PFSK-1 (cell line): ENCODE data around the gene DNAH1.

ENCODE experiments used
- FOXP2 ChIP-seq: optimal IDR thresholded peaks from 2 replicates; pipeline ENCODE3; 2011; ENCODE audit warnings: borderline replicate concordance, control low read depth, inconsistent platforms; ENCODE audit not compliant: insufficient read depth; ENCODE audit errors: extremely low read length, extremely low read depth
- POLR2AphosphoS5 ChIP-seq: IDR thresholded peaks from 2 replicates; pipeline ENCODE4 v1.6.1; 2012; ENCODE audit warnings: low read depth, mild to moderate bottlenecking, control low read depth, low read length, moderate library complexity
- SIN3A ChIP-seq: IDR thresholded peaks from 2 replicates; pipeline ENCODE4 v1.6.1; 2012; ENCODE audit warnings: mild to moderate bottlenecking, low read length, moderate library complexity, borderline replicate concordance; ENCODE audit not compliant: insufficient read depth
- TAF1 ChIP-seq: IDR thresholded peaks from 2 replicates; pipeline ENCODE4 v1.6.1; 2012; ENCODE audit warnings: low read length, control low read depth, borderline replicate concordance; ENCODE audit not compliant: insufficient read depth
- TF ChIP-seq, protein P1 (sequence below), 2 experiments: IDR thresholded peaks; 2 replicates each; pipeline versions ENCODE4 v1.6.1 to v1.8.0; 2011 to 2012; ENCODE audit warnings: low read depth in 2 of 2, low read length in 2 of 2, control low read depth in 1 of 2, inconsistent platforms in 1 of 2, mild to moderate bottlenecking in 1 of 2, moderate library complexity in 1 of 2; ENCODE audit not compliant: insufficient read depth in 1 of 2

The DNAH1 gene

DNA sequence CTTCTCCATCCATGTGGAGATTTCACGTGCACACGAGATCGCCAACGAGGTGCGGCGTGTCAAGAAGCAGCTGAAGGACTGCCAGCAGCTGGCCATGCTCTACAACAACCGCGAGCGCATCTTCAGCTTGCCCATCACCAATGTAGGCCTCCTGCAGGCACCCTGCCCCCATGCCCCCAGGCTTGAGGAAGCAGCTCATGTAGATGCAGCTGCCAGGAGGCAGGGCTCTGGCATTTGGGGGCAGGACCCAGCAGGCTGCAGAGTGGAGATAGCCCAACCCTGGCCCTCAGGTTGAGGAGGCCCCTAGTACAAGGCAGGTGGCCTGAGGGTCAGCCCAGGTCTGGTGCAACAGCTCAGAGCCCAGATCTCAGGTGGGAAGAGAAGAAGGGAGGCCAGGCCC, 36.4 kb downstream of the DNAH1 start:
- TF ChIP-seq SIN3A (no peak), POLR2AphosphoS5 (no peak), TAF1 (no peak), FOXP2 (no peak)
- TF ChIP-seq, protein P1, sequence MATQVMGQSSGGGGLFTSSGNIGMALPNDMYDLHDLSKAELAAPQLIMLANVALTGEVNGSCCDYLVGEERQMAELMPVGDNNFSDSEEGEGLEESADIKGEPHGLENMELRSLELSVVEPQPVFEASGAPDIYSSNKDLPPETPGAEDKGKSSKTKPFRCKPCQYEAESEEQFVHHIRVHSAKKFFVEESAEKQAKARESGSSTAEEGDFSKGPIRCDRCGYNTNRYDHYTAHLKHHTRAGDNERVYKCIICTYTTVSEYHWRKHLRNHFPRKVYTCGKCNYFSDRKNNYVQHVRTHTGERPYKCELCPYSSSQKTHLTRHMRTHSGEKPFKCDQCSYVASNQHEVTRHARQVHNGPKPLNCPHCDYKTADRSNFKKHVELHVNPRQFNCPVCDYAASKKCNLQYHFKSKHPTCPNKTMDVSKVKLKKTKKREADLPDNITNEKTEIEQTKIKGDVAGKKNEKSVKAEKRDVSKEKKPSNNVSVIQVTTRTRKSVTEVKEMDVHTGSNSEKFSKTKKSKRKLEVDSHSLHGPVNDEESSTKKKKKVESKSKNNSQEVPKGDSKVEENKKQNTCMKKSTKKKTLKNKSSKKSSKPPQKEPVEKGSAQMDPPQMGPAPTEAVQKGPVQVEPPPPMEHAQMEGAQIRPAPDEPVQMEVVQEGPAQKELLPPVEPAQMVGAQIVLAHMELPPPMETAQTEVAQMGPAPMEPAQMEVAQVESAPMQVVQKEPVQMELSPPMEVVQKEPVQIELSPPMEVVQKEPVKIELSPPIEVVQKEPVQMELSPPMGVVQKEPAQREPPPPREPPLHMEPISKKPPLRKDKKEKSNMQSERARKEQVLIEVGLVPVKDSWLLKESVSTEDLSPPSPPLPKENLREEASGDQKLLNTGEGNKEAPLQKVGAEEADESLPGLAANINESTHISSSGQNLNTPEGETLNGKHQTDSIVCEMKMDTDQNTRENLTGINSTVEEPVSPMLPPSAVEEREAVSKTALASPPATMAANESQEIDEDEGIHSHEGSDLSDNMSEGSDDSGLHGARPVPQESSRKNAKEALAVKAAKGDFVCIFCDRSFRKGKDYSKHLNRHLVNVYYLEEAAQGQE (IDR thresholded peaks at IDR 0.05; ENCODE audit: insufficient read depth in 1 of 2, low read depth in 2 of 2, low read length in 2 of 2) = no peak

DNA sequence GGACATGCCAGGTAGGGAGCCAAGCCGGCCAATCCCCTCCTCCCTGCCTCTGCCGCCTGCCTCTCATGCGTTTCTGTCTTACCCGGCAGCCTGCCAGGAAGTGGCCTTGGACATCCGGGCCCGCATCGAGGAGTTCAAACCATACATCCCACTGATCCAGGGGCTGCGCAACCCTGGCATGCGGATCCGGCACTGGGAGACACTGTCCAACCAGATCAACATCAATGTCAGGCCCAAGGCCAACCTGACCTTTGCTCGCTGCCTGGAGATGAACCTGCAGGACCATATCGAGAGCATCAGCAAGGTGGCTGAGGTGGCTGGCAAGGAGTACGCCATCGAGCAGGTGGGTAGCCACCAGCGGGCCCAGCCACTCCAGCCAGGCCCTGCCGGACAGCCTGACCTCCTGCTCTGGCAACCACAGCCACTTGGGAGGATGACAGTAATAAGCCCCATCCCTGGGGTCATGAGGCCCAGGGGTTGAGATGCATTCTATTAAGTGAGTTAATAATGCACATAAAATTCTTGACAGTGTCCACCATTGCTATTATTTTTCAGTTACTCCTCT, 37.3 kb downstream of the DNAH1 start:
- TF ChIP-seq FOXP2 (no peak), TAF1 (no peak), SIN3A (no peak), POLR2AphosphoS5 (no peak)
- TF ChIP-seq, protein P1 (IDR thresholded peaks at IDR 0.05; ENCODE audit: insufficient read depth in 1 of 2, low read depth in 2 of 2, low read length in 2 of 2) = no peak

DNA sequence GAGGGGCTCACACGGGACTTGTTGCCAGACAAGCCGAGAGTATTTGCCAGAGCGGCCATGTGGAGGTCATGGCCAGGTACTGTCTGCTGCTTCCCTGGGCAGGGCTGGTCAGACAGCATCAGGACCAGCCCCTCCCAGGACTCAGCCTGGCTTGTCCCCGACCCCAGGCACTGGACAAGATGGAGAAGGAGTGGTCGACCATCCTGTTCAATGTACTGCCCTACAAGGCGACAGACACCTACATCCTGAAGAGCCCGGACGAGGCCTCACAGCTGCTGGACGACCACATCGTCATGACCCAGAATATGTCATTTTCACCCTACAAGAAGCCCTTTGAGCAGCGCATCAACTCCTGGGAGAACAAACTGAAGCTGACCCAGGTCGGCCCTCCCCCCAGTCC, 38.6 kb downstream of the DNAH1 start:
- no peak for TF ChIP-seq SIN3A
- TF ChIP-seq, protein P1 (IDR thresholded peaks at IDR 0.05; ENCODE audit: insufficient read depth in 1 of 2, low read depth in 2 of 2, low read length in 2 of 2) = no peak
- TF ChIP-seq POLR2AphosphoS5 = no peak
- TF ChIP-seq TAF1 = no peak
- no peak for TF ChIP-seq FOXP2

DNA sequence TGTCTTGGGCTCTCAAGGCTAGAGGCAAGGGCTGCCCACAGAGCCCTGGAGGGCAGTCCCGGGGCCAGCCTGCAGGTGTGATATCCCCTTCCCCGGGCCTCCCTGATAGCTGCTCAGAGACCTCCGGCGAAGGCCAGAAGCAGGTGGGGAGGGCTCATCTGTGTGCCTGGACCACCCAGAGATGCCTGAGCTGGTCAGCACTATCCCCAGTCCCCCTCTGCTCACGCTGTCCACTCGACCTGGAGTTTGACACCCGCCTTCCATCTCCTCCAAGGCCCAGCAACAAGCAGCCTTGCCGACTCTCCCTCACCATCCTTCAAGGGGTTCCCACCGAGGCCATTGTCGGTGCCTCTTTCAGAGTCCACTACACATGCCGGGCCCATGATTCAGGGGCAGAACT, 39.4 kb downstream of the DNAH1 start:
- no peak for TF ChIP-seq POLR2AphosphoS5
- TF ChIP-seq TAF1 = no peak
- TF ChIP-seq, protein P1 (IDR thresholded peaks at IDR 0.05; ENCODE audit: insufficient read depth in 1 of 2, low read depth in 2 of 2, low read length in 2 of 2) = no peak
- TF ChIP-seq SIN3A = no peak
- TF ChIP-seq FOXP2 = no peak
